A172 (cell line): ENCODE data around the gene CEP20. TPM values are rescaled to one million over a fixed set of nuclear protein-coding genes. Genes with fewer than 3 reads are reported as not detected.
"Not testable (repeated sequence)": the region's sequence is repeated elsewhere in the genome, so short reads cannot be mapped to it uniquely, and the experiment has no call there.

Source experiments
- DNase-seq: peaks from one replicate; pipeline ENCODE4 v3.0.0-alpha.2; 2015; ENCODE audit warnings: low spot score
- total RNA-seq: library from RNA; depleted of rRNA; stranded (reverse); fragments of >200 nt; shearing (Covaris generic); gene quantifications from 2 replicates; pipeline ENCODE4 v1.2.3, GENCODE V29; 2014; rRNA removed

CEP20 gene
- 130 and 138 TPM in 2 replicates for total RNA-seq

- peak; percentile 99 for DNase-seq
These were observed at the start of gene CEP20 for GRCh38 chr16:15888072-15888976. Gene CEP20, minus strand, starts transcription at chr16:15888603. Its CDS starts 18 bp downstream, at chr16:15888585.

GRCh38 chr16:15936809-15937208, 48.4 kb upstream of the CEP20 start:
- not testable (repeated sequence) for DNase-seq

GRCh38 chr16:15934991-15935390, 46.6 kb upstream of the CEP20 start:
- no peak for DNase-seq

- DNase-seq: no peak
These were observed 45.4 kb upstream of the CEP20 start for GRCh38 chr16:15933781-15934180.

- DNase-seq: no peak
These were observed 44.5 kb upstream of the CEP20 start for GRCh38 chr16:15932939-15933338.

GRCh38 chr16:15928261-15929104, 40.1 kb upstream of the CEP20 start:
- DNase-seq: no peak

- no peak for DNase-seq
These were observed 37.2 kb upstream of the CEP20 start for GRCh38 chr16:15925631-15926030.

- DNase-seq: no peak
These were observed 36.6 kb upstream of the CEP20 start for GRCh38 chr16:15924996-15925395.

GRCh38 chr16:15919331-15919730, 30.9 kb upstream of the CEP20 start:
- DNase-seq: no peak

- DNase-seq: not testable (repeated sequence)
These were observed 29.9 kb upstream of the CEP20 start for GRCh38 chr16:15918314-15918713.

GRCh38 chr16:15916323-15916722, 27.9 kb upstream of the CEP20 start:
- no peak for DNase-seq

- DNase-seq: no peak
These were observed 27.2 kb upstream of the CEP20 start for GRCh38 chr16:15915555-15916081.

- no peak for DNase-seq
These were observed 24.8 kb upstream of the CEP20 start for GRCh38 chr16:15913046-15913698.

- no peak for DNase-seq
These were observed 22.8 kb upstream of the CEP20 start for GRCh38 chr16:15911198-15911597.

- DNase-seq: peak; percentile 80
These were observed 19.6 kb upstream of the CEP20 start for GRCh38 chr16:15907863-15908478.

GRCh38 chr16:15906439-15906838, 18.0 kb upstream of the CEP20 start:
- no peak for DNase-seq

GRCh38 chr16:15903960-15904359, 15.6 kb upstream of the CEP20 start:
- DNase-seq: no peak

GRCh38 chr16:15900901-15901500, 12.6 kb upstream of the CEP20 start:
- no peak for DNase-seq

GRCh38 chr16:15900357-15900756, 12.0 kb upstream of the CEP20 start:
- no peak for DNase-seq

- peak; percentile 96 for DNase-seq
These were observed 11.2 kb upstream of the CEP20 start for GRCh38 chr16:15899538-15900100.

- DNase-seq: no peak
These were observed 10.3 kb upstream of the CEP20 start for GRCh38 chr16:15898654-15899053.
